Ecto neural progenitor cell (in vitro differentiated cells): ENCODE results near the gene SLC45A2.
"Not testable (repeated sequence)": the region's sequence is repeated elsewhere in the genome, so short reads cannot be mapped to it uniquely, and the experiment has no call there.

Experiments
- DNase-seq: peaks from one replicate; pipeline ENCODE4 v3.0.0-alpha.2; 2018; ENCODE audit warnings: low spot score

The SLC45A2 gene

GRCh38 chr5:33984671-33985124 is at the start of gene SLC45A2:
Gene SLC45A2, minus strand, starts transcription at chr5:33984693. Its CDS starts 110 bp downstream, at chr5:33984583.
- no peak for DNase-seq

- no peak for DNase-seq
Observed at GRCh38 chr5:34031966-34032365, 47.5 kb upstream of the SLC45A2 start.

- no peak for DNase-seq
Observed at GRCh38 chr5:34031117-34031516, 46.6 kb upstream of the SLC45A2 start.

- DNase-seq = not testable (repeated sequence)
Observed at GRCh38 chr5:34030585-34030984, 46.1 kb upstream of the SLC45A2 start.

- no peak for DNase-seq
Observed at GRCh38 chr5:34030048-34030447, 45.6 kb upstream of the SLC45A2 start.

GRCh38 chr5:34028349-34028748 is 43.9 kb upstream of the SLC45A2 start:
- no peak for DNase-seq

- no peak for DNase-seq
Observed at GRCh38 chr5:34026089-34026761, 41.7 kb upstream of the SLC45A2 start.

GRCh38 chr5:34022121-34022705 is 37.7 kb upstream of the SLC45A2 start:
- DNase-seq = no peak

GRCh38 chr5:34021334-34021733 is 36.8 kb upstream of the SLC45A2 start:
- DNase-seq = no peak

GRCh38 chr5:34020726-34021125 is 36.2 kb upstream of the SLC45A2 start:
- no peak for DNase-seq

- no peak for DNase-seq
Observed at GRCh38 chr5:34017254-34017653, 32.8 kb upstream of the SLC45A2 start.

- DNase-seq = no peak
Observed at GRCh38 chr5:34016750-34017149, 32.3 kb upstream of the SLC45A2 start.

GRCh38 chr5:34016222-34016621 is 31.7 kb upstream of the SLC45A2 start:
- no peak for DNase-seq

- no peak for DNase-seq
Observed at GRCh38 chr5:34015120-34015822, 30.8 kb upstream of the SLC45A2 start.

- DNase-seq = no peak
Observed at GRCh38 chr5:34014626-34015025, 30.1 kb upstream of the SLC45A2 start.

- no peak for DNase-seq
Observed at GRCh38 chr5:34013547-34013946, 29.1 kb upstream of the SLC45A2 start.

- no peak for DNase-seq
Observed at GRCh38 chr5:34012791-34013190, 28.3 kb upstream of the SLC45A2 start.

- DNase-seq = no peak
Observed at GRCh38 chr5:34011536-34011935, 27.0 kb upstream of the SLC45A2 start.

- not testable (repeated sequence) for DNase-seq
Observed at GRCh38 chr5:34010146-34010545, 25.7 kb upstream of the SLC45A2 start.

GRCh38 chr5:34009610-34010009 is 25.1 kb upstream of the SLC45A2 start:
- DNase-seq = no peak

- DNase-seq = no peak
Observed at GRCh38 chr5:34008802-34009201, 24.3 kb upstream of the SLC45A2 start.

GRCh38 chr5:34007621-34008600 is 23.4 kb upstream of the SLC45A2 start, which contains the start of gene AMACR:
Gene AMACR, minus strand, starts transcription at chr5:34008050. Its CDS starts 31 bp downstream, at chr5:34008019.
- DNase-seq = peak; percentile 97
